B cell (primary cell): ENCODE data around the gene CDKAL1.

Source experiments
- CTCF ChIP-seq: fragments of 200-600 bp; IDR thresholded peaks from one replicate; pipeline ENCODE4 v1.8.0; 2022; ENCODE audit warnings: antibody characterized with exemption, mild to moderate bottlenecking
- EZH2 ChIP-seq: IDR thresholded peaks from 2 replicates; pipeline ENCODE4 v1.6.1; 2012; ENCODE audit warnings: borderline replicate concordance, low read depth, mild to moderate bottlenecking, moderate library complexity, low read length; ENCODE audit not compliant: insufficient read depth, poor library complexity, severe bottlenecking

GRCh38 chr6:21075986-21076385, 541.7 kb downstream of the CDKAL1 start:
- TF ChIP-seq CTCF (no peak), EZH2 (no peak)
